HG03354 (cell line): ENCODE results near the gene EHBP1.
"Not testable (repeated sequence)": the region's sequence is repeated elsewhere in the genome, so short reads cannot be mapped to it uniquely, and the experiment has no call there.

Source experiments
- ATAC-seq: cut with Tn5 transposase; IDR thresholded peaks from one replicate; pipeline ENCODE4 v1.9.1; 2021; ENCODE audit warnings: mild to moderate bottlenecking; ENCODE audit not compliant: unreplicated experiment, poor library complexity, severe bottlenecking

Gene EHBP1

DNA sequence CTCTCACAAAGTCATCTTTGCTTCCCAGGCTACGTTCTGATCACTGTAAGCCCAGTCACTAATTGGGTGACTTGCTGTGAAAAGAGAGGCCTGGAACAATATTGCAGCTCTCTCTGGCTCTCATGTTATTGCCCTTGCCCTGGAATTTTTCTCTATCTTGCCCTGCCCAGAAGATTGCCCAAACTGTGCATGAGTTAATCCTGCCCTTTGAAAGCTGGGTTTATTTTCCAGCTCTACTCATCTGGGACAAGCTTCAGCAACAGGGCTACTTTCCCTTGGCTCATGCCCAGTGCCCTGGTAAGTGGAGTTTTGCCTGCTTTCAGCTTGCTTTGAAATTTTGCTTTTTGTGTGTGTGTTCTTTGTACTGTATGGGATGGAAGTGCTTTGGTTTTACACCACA, 6.9 kb upstream of the EHBP1 start:
- no peak for ATAC-seq

DNA sequence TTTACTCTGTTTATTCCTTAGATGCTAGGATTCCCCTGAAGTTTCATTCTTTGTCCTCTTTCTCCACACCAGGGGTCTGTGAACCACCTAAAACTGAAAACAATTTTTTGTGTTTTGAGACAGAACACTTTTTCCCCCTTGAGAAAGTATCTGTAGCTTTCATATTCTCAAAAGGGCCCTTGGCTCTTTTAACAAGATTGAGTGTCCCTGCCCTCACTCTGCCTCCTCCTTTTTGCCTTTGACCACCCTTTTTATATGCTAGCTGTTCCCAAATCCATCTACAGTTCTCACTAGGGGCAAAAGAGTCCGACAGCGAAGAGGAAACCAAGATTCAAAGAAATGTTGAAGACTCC, 883 bp upstream of the EHBP1 start:
- ATAC-seq, result no peak

DNA sequence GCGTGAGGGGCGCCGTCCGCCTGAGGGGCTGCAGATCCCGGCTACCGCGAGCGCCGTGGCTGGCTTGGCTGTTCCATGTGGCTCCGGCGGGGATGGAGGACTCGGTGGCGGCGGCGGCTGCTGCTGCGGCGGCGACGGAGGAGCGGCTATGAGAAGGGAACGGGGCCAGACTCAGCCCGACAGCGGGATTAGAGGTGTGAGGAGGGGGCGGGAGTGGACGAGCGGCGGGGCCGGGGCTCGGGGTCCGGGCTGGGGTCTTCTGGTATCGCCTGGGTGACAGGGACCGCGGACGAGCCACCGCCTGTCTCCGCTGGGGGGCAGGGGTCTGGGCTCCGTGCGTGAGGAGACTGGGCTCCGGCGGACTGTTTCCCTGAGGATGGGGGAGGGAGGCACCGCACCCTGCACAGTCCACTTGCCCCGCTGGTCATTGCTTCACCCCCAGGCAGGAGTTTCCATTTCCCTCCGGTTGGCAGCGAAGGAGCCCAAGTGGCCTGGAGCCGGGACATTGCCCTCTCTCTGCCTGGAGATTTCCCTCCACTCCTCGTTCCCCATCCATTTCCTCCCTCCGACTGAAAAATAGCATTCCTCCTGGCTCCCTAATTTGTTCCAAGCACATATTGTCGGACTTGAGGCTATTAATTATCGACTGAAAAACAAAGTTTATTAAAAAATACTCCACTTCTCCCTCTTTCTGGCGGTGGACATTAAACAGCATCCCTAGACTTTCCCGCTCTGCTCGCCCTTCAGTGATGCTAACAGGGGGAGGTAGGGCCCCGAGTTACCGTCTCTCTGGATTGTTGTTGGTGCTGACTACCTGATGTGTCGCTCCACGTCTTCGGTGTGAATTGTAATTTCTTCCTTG, 577 bp downstream of the EHBP1 start:
- peak; percentile 20 for ATAC-seq

DNA sequence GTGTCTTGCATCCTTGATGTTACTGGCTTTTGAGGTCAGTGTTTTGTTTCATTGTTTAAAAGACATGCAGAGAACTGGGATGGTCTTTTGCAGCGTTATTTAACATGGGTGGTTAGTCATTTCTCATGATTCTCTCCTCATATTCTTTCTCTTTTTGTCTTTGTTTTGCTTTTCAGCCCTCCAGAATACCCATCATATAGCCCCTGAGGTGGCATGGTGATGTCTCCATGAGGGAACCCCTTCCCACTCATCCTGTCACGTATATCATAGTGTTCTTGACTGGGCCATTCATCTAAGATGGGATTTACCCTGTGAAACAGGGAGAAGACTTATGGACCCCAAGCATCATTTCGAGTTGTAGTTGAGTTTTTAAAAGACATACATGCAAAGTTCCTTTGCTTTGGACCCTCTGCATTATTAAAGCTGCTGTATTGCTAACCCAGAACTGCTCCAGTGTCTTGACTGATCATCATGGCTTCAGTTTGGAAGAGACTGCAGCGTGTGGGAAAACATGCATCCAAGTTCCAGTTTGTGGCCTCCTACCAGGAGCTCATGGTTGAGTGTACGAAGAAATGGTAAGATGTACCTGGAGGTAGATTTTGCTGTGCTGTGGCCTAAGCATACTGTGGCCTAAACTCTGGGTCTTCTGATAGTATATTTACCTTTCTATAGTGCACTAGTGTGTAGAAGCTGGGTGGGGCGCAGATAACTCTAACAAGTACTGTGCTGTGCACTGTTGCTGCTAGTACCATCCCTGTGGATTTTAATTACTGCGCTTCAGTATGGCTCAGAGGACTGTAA, 1.4 kb downstream of the EHBP1 start:
- ATAC-seq, result no peak

DNA sequence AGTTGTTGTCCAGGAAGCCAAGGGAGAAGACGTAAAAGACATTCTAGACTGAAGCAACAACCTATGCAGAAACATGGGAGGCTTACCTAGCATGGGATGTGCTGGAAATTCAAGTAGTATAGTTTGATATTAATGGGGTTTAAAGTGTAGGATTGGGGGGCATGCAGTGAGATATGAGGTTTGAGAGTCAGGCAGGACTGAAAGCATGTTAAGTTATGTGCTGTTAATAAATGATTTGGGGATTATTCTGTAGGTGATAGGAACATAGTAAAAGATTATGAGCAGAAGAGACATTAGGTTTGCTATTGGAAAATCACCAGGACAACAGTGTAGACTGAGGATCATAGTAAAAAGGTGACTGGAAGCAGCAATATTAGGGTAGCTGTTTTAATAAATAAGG, 3.2 kb downstream of the EHBP1 start:
- ATAC-seq, result no peak

DNA sequence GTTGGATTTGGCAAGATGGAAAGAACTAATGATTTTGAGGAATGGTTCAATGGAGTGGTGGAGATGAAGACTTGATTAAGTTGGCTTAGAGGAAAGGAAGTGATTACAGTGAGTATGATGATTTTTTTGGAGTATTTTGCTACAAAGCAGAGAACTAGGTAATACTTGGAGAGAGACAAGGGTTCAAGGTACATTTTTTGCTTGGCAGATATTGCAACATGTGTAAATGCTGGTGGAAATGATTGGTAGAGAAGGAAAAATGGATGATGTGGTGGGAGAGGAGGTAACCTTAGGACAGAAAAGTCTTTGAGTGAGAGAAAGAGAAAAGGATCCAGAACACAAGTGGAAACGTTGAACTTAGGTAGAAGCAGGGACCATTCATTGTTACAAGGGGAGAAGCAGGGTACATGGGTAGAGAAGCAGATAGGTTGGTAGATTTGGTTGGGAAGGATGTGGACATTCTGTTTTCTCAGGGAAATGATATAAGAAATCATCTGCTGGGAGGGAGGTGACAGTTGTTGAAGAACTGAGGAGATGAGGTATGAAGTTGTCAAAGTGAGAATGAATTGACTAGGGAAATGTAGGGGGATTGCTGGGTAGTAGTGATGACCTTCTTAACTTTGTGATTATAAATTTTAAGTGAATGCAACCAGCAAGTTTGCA, 6.5 kb downstream of the EHBP1 start:
- ATAC-seq, result no peak

DNA sequence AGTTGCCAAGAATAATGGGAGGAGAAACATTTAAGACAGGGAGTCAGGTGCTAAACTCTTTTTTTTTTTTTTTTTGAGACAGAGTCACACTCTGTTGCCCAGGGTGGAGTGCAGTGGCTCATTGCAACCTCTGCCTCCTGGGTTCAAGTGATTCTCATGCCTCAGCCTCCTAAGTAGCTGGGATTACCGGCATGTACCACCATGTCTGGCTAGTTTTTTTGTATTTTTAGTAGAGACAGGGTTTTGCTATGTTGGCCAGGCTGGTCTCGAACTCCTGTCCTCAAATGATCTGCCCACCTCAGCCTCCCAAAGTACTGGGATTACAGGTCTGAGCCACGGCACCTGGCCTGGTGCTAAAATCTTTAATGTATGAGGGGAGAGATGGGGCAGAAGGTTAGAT, 7.7 kb downstream of the EHBP1 start:
- ATAC-seq, result not testable (repeated sequence)

DNA sequence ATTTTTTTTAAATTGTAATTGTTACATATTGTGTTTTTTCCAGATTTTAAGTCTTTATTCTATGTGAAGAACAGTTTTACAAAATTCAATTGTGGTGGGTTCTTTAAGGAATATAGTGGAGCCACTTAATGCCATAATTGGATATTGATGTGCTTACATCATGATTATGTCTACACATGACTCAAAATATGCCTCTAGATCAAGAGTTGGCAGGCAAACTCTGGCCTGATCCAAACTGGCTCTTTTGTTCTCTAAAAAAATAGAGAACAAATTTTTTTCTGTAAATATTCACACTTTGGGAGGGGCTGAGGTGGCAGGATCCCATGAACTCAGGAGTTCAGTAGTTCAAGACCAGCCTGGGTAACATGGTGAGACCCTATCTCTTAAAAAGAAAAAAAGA, 8.3 kb downstream of the EHBP1 start:
- ATAC-seq, result no peak

DNA sequence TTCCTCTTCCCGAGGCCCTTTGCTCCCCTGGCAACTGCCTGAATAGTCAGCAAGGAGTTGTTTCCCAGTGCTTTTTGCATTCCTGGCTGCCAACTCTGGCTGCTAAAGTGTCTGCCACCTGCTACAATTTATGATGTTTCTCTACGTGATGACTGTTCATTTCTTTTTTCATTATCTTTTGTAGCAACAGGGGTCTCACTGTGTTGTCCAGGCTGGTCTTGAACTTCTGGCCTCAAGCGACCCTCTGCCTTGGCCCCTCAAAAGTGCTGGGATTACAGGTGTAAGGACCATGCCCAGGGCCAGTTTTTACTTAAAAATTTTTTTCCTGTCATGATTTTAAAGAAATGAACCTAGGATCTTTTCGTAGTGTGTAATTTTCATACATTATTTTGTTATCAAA, 11.3 kb downstream of the EHBP1 start:
- ATAC-seq, result no peak

DNA sequence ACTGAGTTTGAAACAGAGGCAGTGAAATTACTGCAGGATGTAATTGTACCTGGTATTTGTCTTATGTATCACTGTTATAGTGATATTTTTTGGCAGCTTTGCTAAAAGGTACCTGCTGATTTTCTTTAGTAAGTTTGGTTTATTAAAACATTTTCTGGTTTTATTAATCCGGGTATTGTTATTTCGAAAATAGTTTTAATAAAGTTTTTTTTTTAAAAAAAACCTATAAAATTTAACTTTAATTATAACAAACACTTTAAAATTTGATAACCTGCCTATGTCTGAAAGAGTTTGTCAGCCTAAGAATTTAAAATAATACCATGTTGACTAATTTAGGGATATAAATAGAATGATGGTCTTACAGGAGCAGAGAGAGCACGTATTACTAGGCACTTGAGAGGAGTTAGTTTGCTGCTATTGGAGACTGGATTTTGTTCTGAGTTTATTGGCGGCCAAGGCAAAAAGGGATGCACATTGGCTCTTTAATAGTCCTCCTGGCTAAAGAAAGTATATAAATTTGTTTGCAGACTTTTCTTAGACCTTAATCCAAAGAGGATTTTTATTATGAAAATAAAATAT, 12.1 kb downstream of the EHBP1 start:
- no peak for ATAC-seq

DNA sequence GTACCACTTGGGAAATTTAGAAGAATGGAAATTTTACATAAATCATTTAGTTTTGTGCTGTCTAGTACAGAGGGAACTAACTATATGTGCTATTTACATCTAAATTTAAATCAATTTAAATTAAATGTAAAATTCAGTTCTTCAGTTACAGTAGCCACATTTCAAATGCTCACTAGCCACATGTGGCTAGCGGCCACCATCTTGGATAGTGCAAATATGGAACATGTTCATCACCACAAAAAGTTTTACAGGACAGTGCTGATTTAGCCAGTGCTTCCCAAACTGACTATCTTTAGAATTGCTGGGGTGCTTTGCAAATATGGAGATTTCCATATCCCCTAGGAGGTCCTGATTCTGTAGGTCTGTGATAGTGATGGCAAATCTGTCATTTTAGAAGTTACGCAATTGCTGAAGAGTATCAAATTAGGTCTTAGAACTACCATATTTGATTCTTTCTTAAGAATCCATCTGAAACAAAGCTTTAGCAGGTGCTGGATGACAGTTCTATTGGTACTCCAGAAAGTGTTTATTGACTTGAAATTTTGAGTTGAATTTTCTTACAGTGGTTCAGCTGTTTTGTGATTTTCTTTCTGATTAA, 12.8 kb downstream of the EHBP1 start:
- no peak for ATAC-seq

DNA sequence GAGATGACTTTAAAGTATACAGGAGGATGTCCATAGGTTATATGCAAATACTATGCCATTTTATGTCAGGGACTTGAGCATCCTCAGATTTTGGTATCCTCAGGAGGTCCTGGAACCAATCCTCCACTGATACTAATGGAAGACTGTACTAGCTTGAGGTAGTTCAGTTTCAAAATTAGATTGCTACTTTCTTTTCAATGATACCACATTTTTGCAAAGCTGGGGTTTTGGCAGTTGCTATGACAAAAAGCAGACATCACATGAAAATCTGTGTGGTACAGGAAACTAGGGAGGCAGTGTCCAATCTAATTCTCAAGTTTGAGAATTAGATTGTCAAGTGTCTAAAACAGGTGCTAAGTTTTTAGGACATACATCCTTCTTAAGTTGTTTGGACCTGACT, 14.2 kb downstream of the EHBP1 start:
- no peak for ATAC-seq

DNA sequence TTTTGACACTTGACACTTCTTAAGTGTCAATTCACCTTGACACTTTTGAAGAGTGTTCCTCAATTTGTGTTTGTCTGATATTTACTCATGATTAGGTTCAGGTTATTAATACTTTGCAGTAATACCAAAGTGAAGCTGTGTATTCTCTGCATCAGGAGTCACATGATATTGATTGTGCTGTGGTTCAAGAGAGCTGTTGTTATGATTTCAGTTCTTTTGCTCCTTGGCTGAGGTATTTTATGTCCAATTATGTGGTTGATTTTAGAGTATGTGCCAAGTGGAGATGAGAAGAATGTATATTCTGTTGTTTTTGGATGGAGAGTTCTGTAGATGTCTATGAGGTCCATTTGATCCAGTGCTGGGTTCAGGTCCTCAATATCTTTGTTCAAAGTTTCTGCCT, 17.2 kb downstream of the EHBP1 start:
- ATAC-seq, result no peak

DNA sequence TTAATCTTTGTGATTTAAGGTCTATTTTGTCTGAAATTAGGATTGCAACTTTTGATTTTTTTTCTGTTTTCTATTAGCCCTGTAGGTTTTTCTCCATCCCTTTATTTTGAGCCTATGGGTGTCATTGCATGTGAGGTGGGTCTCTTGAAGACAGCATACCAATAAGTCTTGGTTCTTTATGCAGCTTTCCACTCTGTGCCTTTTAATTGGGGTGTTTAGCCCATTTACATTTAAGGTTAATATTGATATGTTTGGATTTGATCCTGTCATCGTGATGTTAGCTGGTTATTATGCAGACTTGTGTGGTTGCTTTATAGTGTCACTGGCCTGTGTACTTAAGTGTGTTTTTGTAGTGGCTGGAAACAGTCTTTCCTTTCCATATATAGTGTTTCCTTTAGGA, 17.7 kb downstream of the EHBP1 start:
- ATAC-seq, result no peak

DNA sequence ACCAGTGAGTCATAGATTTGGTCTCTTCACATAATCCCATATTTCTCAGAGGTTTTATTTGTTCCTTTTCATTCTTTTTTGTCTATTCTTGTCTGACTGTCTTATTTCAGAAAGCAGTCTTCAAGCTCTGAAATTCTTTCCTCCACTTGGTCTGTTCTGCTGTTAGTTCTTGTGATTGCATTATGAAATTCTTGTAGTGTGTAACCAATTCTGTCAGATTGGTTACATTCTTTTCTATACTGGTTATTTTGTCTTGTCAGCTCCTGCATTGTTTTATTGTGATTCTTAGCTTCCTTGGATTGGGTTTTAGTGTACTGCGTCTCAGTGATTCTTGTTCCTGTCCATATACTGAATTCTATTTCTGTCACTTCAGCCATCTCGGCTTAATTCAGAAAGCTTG, 18.6 kb downstream of the EHBP1 start:
- no peak for ATAC-seq

DNA sequence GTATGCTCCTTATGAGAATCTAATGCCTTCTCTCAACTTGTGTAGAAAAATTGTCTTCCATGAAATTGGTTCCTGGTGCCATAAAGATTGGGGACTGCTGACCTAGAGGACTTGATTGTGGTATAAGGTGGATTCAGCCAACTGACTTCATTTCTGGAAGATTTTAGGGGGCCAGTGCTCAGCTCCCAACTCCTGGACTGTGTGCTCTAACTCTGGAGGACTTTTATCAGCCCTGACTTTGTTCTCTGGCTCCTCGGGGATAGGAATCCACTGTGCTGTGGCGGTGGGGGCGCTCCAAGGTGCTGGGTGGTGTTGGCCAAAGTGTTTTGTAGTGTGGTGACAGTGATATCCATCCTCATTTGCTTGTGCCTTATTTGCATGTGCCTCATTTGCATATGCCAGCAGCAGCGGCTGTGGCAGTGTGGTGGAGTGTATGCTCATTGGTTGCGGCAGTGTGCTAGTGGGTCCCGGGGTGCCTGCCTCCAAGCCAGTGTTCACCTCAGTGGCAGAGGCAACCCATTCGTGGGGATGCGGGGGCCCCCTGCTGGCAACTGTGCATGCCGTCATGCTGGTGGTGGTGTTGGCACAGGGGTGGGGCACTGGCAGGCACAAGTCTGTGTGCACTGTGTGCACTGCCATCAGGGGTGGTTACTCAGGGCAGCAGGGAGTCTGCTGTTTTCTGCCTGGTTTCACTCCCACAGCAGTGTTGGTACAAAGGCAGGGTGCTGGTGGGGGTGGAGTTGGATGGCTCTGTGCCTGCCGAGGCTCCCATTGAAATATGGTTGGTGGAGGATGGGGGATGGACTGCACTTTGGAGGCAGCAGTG, 19.6 kb downstream of the EHBP1 start:
- no peak for ATAC-seq

DNA sequence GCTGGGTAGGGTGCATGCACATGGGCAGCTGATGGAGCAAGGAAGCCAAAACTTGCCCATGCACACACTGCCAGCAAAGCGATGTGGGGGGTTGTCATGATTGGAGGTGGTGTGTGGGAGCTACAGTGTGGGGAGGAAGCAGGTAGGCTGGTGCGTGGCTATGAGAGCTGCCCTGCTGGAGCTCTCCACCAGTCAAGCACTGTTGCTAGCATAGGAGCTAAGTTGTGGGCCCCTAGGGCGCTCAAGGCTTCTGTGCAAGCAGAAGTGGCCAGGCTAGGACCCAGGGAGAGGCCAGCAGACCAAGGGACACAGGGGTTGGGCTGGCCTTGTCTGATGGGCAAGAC, 20.2 kb downstream of the EHBP1 start:
- no peak for ATAC-seq

DNA sequence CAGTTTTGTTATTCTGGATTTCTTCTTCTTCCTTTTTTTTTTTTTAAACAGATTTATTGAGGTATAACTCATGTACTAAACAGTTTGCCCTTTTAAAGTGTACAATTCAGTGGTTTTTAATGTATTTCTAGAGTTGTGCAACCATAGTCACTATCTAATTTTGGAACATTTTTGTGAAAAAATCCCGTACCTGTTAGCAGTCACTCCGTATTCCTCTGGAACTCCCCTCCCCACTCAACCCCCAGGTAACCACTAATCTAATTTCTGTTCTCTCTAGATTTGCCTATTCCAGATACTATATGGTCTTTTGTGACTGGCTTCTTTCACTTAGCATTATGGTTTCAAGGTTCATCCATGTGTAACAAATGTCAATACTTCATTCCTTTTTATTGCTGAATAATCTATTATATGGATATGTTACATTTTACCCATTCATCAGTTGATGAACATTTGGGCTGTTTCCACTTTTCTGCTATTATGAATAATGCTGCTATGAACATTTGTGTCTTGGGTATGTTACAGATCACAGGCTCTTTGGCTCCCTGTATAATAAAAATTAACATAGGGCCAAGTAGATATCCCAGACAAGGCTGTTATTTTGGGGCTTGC, 21.9 kb downstream of the EHBP1 start:
- no peak for ATAC-seq
